Uterus (tissue), 4 donors: ENCODE data around the gene COL23A1. TPM values are rescaled to one million over a fixed set of nuclear protein-coding genes. Genes with fewer than 3 reads are reported as not detected.

Source experiments
- DNase-seq, 2 donors: peaks; one replicate each; pipeline ENCODE4 v3.0.0-alpha.2; 2019 to 2020
- H3K27ac ChIP-seq, 2 donors: fragments of 200-600 bp; sonication (generic); 1 replicate in 1 of 2; 2 replicates in 1 of 2; pipeline ENCODE4 v1.5.1; 2016 to 2018
- H3K27me3 ChIP-seq, 2 donors: fragments of 200-600 bp; sonication (generic); one replicate each; pipeline ENCODE4 v1.5.1; 2018 to 2019; ENCODE audit warnings: control low read depth in 1 of 2
- H3K36me3 ChIP-seq, 2 donors: fragments of 200-600 bp; sonication (generic); one replicate each; pipeline ENCODE4 v1.5.1; 2019; ENCODE audit warnings: control low read depth in 1 of 2
- H3K4me1 ChIP-seq, 2 donors: fragments of 200-600 bp; sonication (generic); one replicate each; pipeline ENCODE4 v1.5.1; 2018 to 2019; ENCODE audit warnings: control low read depth in 1 of 2
- H3K4me3 ChIP-seq, 2 donors: fragments of 200-600 bp; sonication (generic); 1 replicate in 1 of 2; 2 replicates in 1 of 2; pipeline ENCODE4 v1.5.1; 2018 to 2019; ENCODE audit warnings: mild to moderate bottlenecking in 1 of 2
- H3K9me3 ChIP-seq, 2 donors: fragments of 200-600 bp; sonication (generic); one replicate each; pipeline ENCODE4 v1.5.1; 2019; ENCODE audit warnings: control low read depth in 1 of 2
- CTCF ChIP-seq, 4 experiments: fragments of 200-600 bp in 2 of 4; fragments of 450-650 bp in 2 of 4; sonication (generic) in 2 of 4; IDR thresholded peaks; one replicate each; pipeline ENCODE4 v1.5.1; 2016 to 2019; ENCODE audit warnings: antibody characterized with exemption in 4 of 4, mild to moderate bottlenecking in 2 of 4, moderate library complexity in 1 of 4
- POLR2A ChIP-seq, 2 donors: fragments of 450-650 bp; IDR thresholded peaks; one replicate each; pipeline ENCODE4 v1.6.1; 2016; ENCODE audit warnings: antibody characterized with exemption in 2 of 2, mild to moderate bottlenecking in 1 of 2, moderate library complexity in 1 of 2
- intact Hi-C: fragments of 100-400 bp; cut with DNase I; formaldehyde crosslinking; loops from one replicate; pipeline ENCODE4 v1.15.1; 2023; ENCODE audit warnings: low total_unique reads
- total RNA-seq, 4 donors: library from RNA; depleted of rRNA in 3 of 4; stranded (reverse); fragments of >200 nt in 3 of 4; gene quantifications; one replicate each; pipeline versions ENCODE4 v1.1.0 to v1.2.4, GENCODE V29; 2014 to 2023
- donor health status: DM: yes; HTN: yes; CAD: no.

The COL23A1 gene
- total RNA-seq, 4 donors from 2014 or later, result 0.85 to 7.6 (median 2.0) TPM; not detected in 1

DNA sequence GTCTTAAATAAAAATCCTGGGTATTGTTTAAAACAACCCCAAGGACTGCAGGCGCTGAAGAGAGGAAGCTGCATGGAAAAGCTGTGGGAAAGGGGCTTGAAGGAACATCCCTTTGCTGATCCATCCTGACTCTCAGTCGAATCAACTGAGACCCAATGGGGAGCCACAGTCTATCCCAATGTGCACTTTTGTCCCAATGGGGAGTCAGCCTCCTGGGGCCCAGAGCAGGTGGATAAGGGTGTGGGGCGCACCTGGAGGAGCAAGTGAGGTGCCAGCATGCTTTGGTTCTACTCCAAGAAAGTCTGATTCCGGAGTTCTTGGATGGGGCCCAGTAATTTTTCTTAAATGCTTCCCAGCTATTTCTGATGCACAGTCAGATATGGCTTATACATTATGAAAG is 118.1 kb downstream of the COL23A1 start:
- Histone ChIP-seq H3K27ac (no peak overlapping the region), H3K4me1 (no peaks in the 10 kb centered on the region), H3K27me3 (no peaks in the 10 kb centered on the region), H3K36me3 (no peaks in the 10 kb centered on the region), H3K9me3 (no peaks in the 10 kb centered on the region), H3K4me3 (no peak overlapping the region)
- no peak for TF ChIP-seq POLR2A (IDR thresholded peaks at IDR 0.05)
- no peak for TF ChIP-seq CTCF (IDR thresholded peaks at IDR 0.05)
- intact Hi-C loops, result no loop called here
- no peak for DNase-seq

GRCh38 chr5:178471711-178472110 is 118.5 kb downstream of the COL23A1 start:
- no peak overlapping the region for H3K27ac ChIP-seq
- H3K27me3 ChIP-seq, result no peaks in the 10 kb centered on the region
- no peak overlapping the region for H3K4me3 ChIP-seq
- no peak for TF ChIP-seq POLR2A (IDR thresholded peaks at IDR 0.05)
- TF ChIP-seq CTCF (IDR thresholded peaks at IDR 0.05), result no peak
- no peak for DNase-seq
- no peaks in the 10 kb centered on the region for H3K36me3 ChIP-seq
- intact Hi-C loops, result no loop called here
- no peaks in the 10 kb centered on the region for H3K9me3 ChIP-seq
- no peaks in the 10 kb centered on the region for H3K4me1 ChIP-seq

- DNase-seq, result no peak
- Histone ChIP-seq H3K4me1 (no peaks in the 10 kb centered on the region), H3K4me3 (no peak overlapping the region), H3K27ac (no peak overlapping the region), H3K36me3 (no peaks in the 10 kb centered on the region), H3K27me3 (no peaks in the 10 kb centered on the region), H3K9me3 (no peaks in the 10 kb centered on the region)
- TF ChIP-seq CTCF (IDR thresholded peaks at IDR 0.05) (no peak), POLR2A (IDR thresholded peaks at IDR 0.05) (no peak)
- intact Hi-C loops, result no loop called here
Observed at GRCh38 chr5:178470760-178471025, 119.5 kb downstream of the COL23A1 start.

- Histone ChIP-seq H3K36me3 (no peaks in the 10 kb centered on the region), H3K4me3 (no peak overlapping the region), H3K9me3 (no peaks in the 10 kb centered on the region), H3K4me1 (no peaks in the 10 kb centered on the region), H3K27ac (no peak overlapping the region), H3K27me3 (no peaks in the 10 kb centered on the region)
- DNase-seq, result no peak
- intact Hi-C loops, result no loop called here
- TF ChIP-seq POLR2A (IDR thresholded peaks at IDR 0.05) (no peak), CTCF (IDR thresholded peaks at IDR 0.05) (no peak)
Observed at GRCh38 chr5:178469975-178470759, 120.0 kb downstream of the COL23A1 start.

DNA sequence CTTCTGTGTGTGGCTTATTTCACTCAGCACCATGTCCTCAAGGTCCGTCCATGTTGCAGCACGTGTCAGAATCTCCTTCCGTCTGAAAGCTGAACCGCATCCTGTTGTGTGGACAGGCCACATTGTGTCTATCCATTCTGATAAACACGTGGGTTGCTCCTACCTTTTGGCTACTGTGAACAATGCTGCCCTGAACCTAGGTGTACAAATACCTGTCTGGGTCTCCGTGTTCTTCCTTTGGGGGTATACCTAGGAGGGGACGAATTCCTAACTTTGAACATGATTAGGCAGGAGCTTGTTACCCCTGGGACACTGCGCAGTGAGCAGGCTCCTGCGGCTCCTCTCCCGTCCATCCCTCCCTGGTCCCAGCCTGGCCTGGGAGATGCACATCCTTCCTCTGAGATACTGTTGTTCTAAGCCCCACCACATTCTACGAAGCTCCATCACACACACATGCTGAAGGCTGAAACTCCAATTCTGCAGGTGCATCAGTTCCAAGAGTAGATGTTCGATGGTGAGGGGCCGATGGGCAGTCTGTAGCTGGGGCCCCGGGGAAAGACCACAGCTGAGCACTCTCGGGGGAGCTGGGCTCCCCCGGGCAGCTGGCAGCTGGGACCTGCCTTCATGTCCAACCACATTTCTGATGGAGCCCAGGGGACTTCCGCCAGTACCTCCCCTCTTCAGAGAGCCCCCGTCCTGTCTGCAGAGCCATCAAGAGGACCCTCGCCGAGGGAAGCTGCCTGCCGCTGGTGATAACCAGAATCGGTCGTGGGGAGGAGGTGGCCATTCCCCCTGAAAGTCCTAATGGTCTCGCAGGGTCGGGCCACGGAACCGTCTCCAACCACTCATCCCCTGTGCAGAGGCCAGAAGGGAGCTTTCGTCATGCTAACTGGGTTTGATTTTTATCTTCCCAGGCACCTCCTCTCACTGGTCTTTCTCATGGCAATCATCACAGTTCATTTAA is 120.9 kb downstream of the COL23A1 start:
- intact Hi-C loops, result no loop called here

More for the DNA sequence above, 120.9 kb downstream of the COL23A1 start:
- no peak for DNase-seq
- Histone ChIP-seq H3K4me1 (no peaks in the 10 kb centered on the region), H3K27me3 (no peaks in the 10 kb centered on the region), H3K27ac (no peak overlapping the region), H3K4me3 (no peak overlapping the region), H3K9me3 (no peaks in the 10 kb centered on the region), H3K36me3 (no peaks in the 10 kb centered on the region)
- TF ChIP-seq POLR2A (IDR thresholded peaks at IDR 0.05) (no peak), CTCF (IDR thresholded peaks at IDR 0.05) (no peak)
